ENCODE data around the gene GAN. TPM values are rescaled to one million over a fixed set of nuclear protein-coding genes. Genes with fewer than 3 reads are reported as not detected.

The GAN gene
- total and polyA plus RNA-seq, 2 donors (not counting 1 experiment from before 2014, with no cell fraction given) = 3.3 to 5.1 TPM

DNA sequence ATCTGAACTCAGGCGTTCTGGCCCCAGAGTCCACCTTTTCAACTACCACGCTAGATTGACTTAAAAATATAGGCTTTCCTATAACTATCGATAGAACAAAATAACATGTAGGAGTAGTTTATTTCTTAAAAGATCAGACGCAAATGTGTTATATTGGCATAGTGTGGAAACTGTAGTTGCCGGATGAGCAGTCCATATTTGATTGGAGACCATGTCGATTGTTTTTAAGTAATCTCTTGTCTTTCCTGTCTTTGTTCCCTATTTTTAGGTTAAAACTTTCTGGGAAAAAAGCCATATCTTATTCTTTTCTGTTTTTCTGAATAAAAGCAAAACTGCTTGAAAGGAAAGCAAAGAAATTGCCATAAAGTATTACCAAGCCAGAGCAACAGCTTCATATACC lies 53.1 kb downstream of the GAN start:
- no peak for DNase-seq (ENCODE audit: low read depth in 2 of 2)
- Histone ChIP-seq H4K20me1 (ENCODE audit: control insufficient read depth, extremely low read depth, insufficient read depth, low read length) (no peaks in the 10 kb centered on the region), H3K4me2 (ENCODE audit: extremely low read depth, insufficient read depth, low read length) (no peak overlapping the region), H2AFZ (ENCODE audit: low read length) (no peak overlapping the region), H3K9ac (ENCODE audit: insufficient read depth, low read length) (no peak overlapping the region), H3K4me3 (replicated peaks in 1 of 4; ENCODE audit: control extremely low read depth in 1 of 4, insufficient read depth in 1 of 4, low read depth in 3 of 4, low read length in 4 of 4) (no peak overlapping the region), H3K27me3 (ENCODE audit: control insufficient read depth, insufficient read depth, low read length) (no peaks in the 10 kb centered on the region), H3K4me1 (ENCODE audit: control insufficient read depth, extremely low read depth, insufficient read depth, low read length) (no peaks in the 10 kb centered on the region), H3K79me2 (ENCODE audit: control insufficient read depth, insufficient read depth, low read length) (no peaks in the 10 kb centered on the region), H3K27ac (ENCODE audit: insufficient read depth, low read length) (no peak overlapping the region), H3K36me3 (ENCODE audit: control insufficient read depth, insufficient read depth, low read length) (peaks cover 2% of the 10 kb centered on the region), H3K9me3 (ENCODE audit: control insufficient read depth, insufficient read depth, low read depth, low read length) (no peaks in the 10 kb centered on the region)
- no peak for TF ChIP-seq EZH2 (IDR thresholded peaks at IDR 0.05; ENCODE audit: low read length, missing control alignments)
- TF ChIP-seq, protein P1, sequence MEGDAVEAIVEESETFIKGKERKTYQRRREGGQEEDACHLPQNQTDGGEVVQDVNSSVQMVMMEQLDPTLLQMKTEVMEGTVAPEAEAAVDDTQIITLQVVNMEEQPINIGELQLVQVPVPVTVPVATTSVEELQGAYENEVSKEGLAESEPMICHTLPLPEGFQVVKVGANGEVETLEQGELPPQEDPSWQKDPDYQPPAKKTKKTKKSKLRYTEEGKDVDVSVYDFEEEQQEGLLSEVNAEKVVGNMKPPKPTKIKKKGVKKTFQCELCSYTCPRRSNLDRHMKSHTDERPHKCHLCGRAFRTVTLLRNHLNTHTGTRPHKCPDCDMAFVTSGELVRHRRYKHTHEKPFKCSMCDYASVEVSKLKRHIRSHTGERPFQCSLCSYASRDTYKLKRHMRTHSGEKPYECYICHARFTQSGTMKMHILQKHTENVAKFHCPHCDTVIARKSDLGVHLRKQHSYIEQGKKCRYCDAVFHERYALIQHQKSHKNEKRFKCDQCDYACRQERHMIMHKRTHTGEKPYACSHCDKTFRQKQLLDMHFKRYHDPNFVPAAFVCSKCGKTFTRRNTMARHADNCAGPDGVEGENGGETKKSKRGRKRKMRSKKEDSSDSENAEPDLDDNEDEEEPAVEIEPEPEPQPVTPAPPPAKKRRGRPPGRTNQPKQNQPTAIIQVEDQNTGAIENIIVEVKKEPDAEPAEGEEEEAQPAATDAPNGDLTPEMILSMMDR (conservative IDR thresholded peaks at IDR 0.05 in 1 of 2, IDR thresholded peaks at IDR 0.05 in 1 of 2; ENCODE audit: low read depth in 1 of 2, low read length in 2 of 2) = no peak

DNA sequence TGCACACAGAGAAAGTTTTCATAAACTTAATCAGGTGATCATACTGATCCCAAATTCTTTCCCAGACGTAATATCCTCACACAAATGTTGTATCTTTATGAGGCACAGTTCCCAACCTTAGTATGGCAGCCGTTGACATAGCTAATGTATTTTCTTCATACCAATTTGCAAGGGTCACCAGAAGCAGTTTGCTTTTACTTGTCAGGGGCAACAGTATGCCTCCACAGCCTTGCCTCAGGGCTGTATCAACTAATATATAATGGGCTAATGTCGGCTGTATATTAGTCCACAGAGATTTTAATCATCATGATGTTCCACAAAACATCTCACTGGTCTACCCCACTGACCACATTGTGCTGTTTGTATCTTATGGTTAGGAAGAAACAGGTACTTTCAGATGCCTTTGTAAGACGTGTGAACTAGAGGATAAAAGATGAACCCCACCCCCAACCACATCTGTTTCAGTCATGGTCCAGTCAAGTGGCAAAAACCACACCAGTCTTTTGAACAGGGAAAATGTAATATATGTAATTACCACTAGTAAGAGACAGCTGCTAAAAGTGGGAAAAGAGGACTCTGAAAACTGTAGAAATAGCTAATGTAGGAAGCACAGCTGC lies 55.2 kb downstream of the GAN start:
- Histone ChIP-seq H3K4me1 (ENCODE audit: control insufficient read depth, extremely low read depth, insufficient read depth, low read length) (no peaks in the 10 kb centered on the region), H3K79me2 (ENCODE audit: control insufficient read depth, insufficient read depth, low read length) (no peaks in the 10 kb centered on the region), H3K4me2 (ENCODE audit: extremely low read depth, insufficient read depth, low read length) (no peak overlapping the region), H3K9me3 (ENCODE audit: control insufficient read depth, insufficient read depth, low read depth, low read length) (no peaks in the 10 kb centered on the region), H4K20me1 (ENCODE audit: control insufficient read depth, extremely low read depth, insufficient read depth, low read length) (no peaks in the 10 kb centered on the region), H2AFZ (ENCODE audit: low read length) (no peak overlapping the region), H3K36me3 (ENCODE audit: control insufficient read depth, insufficient read depth, low read length) (peaks cover 2% of the 10 kb centered on the region), H3K4me3 (replicated peaks in 1 of 4; ENCODE audit: control extremely low read depth in 1 of 4, insufficient read depth in 1 of 4, low read depth in 3 of 4, low read length in 4 of 4) (no peak overlapping the region), H3K9ac (ENCODE audit: insufficient read depth, low read length) (no peak overlapping the region), H3K27ac (ENCODE audit: insufficient read depth, low read length) (no peak overlapping the region), H3K27me3 (ENCODE audit: control insufficient read depth, insufficient read depth, low read length) (no peaks in the 10 kb centered on the region)
- no peak for TF ChIP-seq EZH2 (IDR thresholded peaks at IDR 0.05; ENCODE audit: low read length, missing control alignments)
- TF ChIP-seq, protein P1 (conservative IDR thresholded peaks at IDR 0.05 in 1 of 2, IDR thresholded peaks at IDR 0.05 in 1 of 2; ENCODE audit: low read depth in 1 of 2, low read length in 2 of 2) = no peak
- DNase-seq (ENCODE audit: low read depth in 2 of 2) = no peak

DNA sequence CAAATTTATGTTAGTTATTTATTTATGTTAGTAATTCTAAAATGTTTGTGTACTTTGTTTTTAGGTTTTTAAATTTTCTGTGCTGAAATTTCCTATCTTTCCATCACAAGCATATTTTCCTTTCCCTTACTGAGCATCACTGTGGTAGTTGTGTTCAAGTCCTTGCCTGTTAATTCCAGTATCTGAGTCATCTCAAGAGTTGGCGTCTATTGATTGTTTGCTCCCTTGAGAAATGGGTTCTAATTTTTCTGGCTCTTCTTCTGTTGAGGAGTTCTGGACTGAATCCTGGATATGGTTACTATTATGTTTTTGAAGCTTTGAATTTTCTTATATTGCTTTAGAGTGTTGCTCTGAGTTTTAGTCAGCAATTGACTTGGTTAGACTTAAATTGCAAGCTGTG lies 56.3 kb downstream of the GAN start:
- Histone ChIP-seq H3K4me3 (replicated peaks in 1 of 4; ENCODE audit: control extremely low read depth in 1 of 4, insufficient read depth in 1 of 4, low read depth in 3 of 4, low read length in 4 of 4) (no peak overlapping the region), H2AFZ (ENCODE audit: low read length) (no peak overlapping the region), H3K9ac (ENCODE audit: insufficient read depth, low read length) (no peak overlapping the region), H3K36me3 (ENCODE audit: control insufficient read depth, insufficient read depth, low read length) (no peaks in the 10 kb centered on the region), H3K27ac (ENCODE audit: insufficient read depth, low read length) (no peak overlapping the region), H4K20me1 (ENCODE audit: control insufficient read depth, extremely low read depth, insufficient read depth, low read length) (no peaks in the 10 kb centered on the region), H3K4me2 (ENCODE audit: extremely low read depth, insufficient read depth, low read length) (no peak overlapping the region), H3K4me1 (ENCODE audit: control insufficient read depth, extremely low read depth, insufficient read depth, low read length) (no peaks in the 10 kb centered on the region), H3K79me2 (ENCODE audit: control insufficient read depth, insufficient read depth, low read length) (no peaks in the 10 kb centered on the region), H3K27me3 (ENCODE audit: control insufficient read depth, insufficient read depth, low read length) (no peaks in the 10 kb centered on the region), H3K9me3 (ENCODE audit: control insufficient read depth, insufficient read depth, low read depth, low read length) (no peaks in the 10 kb centered on the region)
- DNase-seq (ENCODE audit: low read depth in 2 of 2) = no peak
- TF ChIP-seq, protein P1 (conservative IDR thresholded peaks at IDR 0.05 in 1 of 2, IDR thresholded peaks at IDR 0.05 in 1 of 2; ENCODE audit: low read depth in 1 of 2, low read length in 2 of 2) = no peak
- TF ChIP-seq EZH2 (IDR thresholded peaks at IDR 0.05; ENCODE audit: low read length, missing control alignments) = no peak

Data from fibroblast of lung (primary cell).